Neural crest cell (in vitro differentiated cells): ENCODE measurements around the gene PCDH1. TPM values are rescaled to one million over a fixed set of nuclear protein-coding genes. Genes with fewer than 3 reads are reported as not detected.

Source experiments
- DNase-seq: peaks from one replicate; pipeline ENCODE4 v3.0.0; 2021; ENCODE audit warnings: low read depth, mixed read lengths, low spot score
- H3K27ac Mint-ChIP-seq: one replicate; pipeline ENCODE4 v1.8.0; 2021; ENCODE audit warnings: mild to moderate bottlenecking, mixed read lengths; ENCODE audit not compliant: unreplicated experiment
- H3K27me3 Mint-ChIP-seq: 2 replicates; pipeline ENCODE4 v1.8.0; 2021; ENCODE audit warnings: low read depth, mild to moderate bottlenecking, mixed read lengths
- H3K36me3 Mint-ChIP-seq: 2 replicates; pipeline ENCODE4 v1.8.0; 2021; ENCODE audit warnings: low read depth, mild to moderate bottlenecking, mixed read lengths
- H3K4me1 Mint-ChIP-seq: 2 replicates; pipeline ENCODE4 v1.8.0; 2021; ENCODE audit warnings: mixed read lengths
- H3K4me3 Mint-ChIP-seq: one replicate; pipeline ENCODE4 v1.8.0; 2021; ENCODE audit warnings: mild to moderate bottlenecking, mixed read lengths
- H3K9me3 Mint-ChIP-seq: 2 replicates; pipeline ENCODE4 v1.8.0; 2021; ENCODE audit warnings: mixed read lengths
- total RNA-seq: library from RNA; stranded (reverse); gene quantifications from 2 replicates; pipeline ENCODE4 v1.2.1, GENCODE V29; 2021
- TF ChIP-seq, protein P1 (sequence below): fragments of 200-600 bp; sonication (generic); conservative IDR thresholded peaks from 2 replicates; pipeline ENCODE4 v1.5.0; 2021; ENCODE audit warnings: antibody characterized with exemption, mild to moderate bottlenecking

PCDH1 gene
- total RNA-seq, 1 donor from 2014 or later: 17.3 TPM

DNA sequence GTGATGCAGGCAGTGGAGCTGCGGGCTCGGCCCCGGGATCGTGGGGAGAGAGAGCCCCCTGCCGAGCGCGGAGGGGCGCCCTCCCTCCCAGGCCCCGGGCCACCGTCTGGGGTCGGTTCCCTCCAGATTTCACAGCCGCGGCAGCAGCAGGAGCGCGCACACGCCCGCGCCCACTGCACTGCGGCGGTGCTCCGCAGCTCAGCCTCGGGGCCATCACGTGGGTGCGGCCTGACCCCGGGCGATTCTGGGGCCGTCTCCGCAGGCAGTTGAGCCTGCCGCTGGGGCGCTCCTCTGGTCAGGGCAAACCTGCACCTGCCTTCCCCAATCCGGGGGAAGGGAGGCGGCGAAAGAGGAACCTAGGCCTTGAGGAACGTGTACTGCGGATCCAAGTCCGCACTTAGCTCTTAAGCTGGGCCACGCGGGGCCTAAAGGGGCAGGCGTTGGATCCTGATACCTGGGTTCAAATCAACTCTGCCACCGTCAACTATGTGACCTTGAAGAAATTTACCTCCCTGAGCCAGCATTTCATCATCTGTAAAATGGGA lies 36.1 kb upstream of the PCDH1 start:
- TF ChIP-seq, protein P1, sequence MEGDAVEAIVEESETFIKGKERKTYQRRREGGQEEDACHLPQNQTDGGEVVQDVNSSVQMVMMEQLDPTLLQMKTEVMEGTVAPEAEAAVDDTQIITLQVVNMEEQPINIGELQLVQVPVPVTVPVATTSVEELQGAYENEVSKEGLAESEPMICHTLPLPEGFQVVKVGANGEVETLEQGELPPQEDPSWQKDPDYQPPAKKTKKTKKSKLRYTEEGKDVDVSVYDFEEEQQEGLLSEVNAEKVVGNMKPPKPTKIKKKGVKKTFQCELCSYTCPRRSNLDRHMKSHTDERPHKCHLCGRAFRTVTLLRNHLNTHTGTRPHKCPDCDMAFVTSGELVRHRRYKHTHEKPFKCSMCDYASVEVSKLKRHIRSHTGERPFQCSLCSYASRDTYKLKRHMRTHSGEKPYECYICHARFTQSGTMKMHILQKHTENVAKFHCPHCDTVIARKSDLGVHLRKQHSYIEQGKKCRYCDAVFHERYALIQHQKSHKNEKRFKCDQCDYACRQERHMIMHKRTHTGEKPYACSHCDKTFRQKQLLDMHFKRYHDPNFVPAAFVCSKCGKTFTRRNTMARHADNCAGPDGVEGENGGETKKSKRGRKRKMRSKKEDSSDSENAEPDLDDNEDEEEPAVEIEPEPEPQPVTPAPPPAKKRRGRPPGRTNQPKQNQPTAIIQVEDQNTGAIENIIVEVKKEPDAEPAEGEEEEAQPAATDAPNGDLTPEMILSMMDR: peak; percentile 55
- H3K4me3 Mint-ChIP-seq: peak overlapping the region; percentile 12
- H3K36me3 Mint-ChIP-seq: no peaks in the 10 kb centered on the region
- H3K4me1 Mint-ChIP-seq: peaks cover 16% of the 10 kb centered on the region
- H3K27me3 Mint-ChIP-seq: peaks cover 18% of the 10 kb centered on the region
- peak; percentile 59 for DNase-seq
- H3K9me3 Mint-ChIP-seq: no peaks in the 10 kb centered on the region
- H3K27ac Mint-ChIP-seq: no peak overlapping the region

DNA sequence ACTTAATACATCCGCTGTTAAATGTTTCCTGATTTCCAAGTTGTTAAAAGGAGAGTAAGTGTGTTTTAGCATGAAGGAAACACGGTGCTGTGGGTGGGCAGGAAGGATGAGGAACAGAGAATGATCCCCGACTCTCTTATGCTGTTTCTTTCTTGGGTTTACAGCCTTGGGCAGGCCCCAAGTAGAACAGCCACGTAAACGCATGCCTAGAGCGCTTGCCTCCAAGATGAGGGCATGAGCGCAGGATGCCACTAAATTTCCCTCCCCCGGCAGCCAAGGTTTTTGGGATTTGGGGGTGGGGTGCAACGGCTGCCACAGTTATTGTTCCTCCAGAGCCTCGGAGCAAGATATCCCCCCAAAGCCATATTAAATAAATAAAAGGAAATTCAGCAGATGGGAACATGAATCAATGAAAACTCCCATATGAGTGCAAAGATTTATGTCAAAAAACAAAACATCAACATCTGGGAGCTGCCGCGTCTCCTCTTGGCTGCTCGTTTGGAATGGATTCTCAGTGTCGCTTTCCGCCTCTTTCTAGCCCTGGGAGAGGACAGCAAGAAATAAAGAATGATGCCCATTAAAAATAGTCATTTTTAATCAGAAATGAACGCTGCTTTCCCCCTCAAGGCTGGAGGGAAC lies 35.5 kb upstream of the PCDH1 start:
- TF ChIP-seq, protein P1: no peak
- peaks cover 18% of the 10 kb centered on the region for H3K27me3 Mint-ChIP-seq
- DNase-seq: no peak
- no peaks in the 10 kb centered on the region for H3K9me3 Mint-ChIP-seq
- no peaks in the 10 kb centered on the region for H3K36me3 Mint-ChIP-seq
- peaks cover 16% of the 10 kb centered on the region for H3K4me1 Mint-ChIP-seq
- H3K27ac Mint-ChIP-seq: no peak overlapping the region
- peak overlapping the region; percentile 12 for H3K4me3 Mint-ChIP-seq

DNA sequence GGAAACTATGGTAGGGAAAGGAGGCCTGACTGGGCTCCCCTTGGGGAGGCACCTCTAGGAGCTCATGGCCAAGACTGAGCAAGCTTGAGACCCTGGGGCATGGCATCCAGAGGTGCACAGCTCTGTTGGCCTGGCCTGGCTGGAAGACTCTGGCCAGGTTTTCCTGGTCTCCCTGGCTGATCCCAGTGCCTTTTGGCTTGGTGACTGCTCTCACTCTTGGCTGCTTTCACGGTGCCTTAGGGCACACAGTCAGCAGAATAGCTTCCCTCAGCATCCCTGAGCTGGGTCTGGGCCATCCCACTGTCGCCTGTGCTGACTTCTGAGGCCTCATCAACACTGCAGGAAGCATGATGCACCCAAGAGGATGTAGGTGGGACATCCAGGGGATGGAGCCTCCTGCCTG lies 32.1 kb upstream of the PCDH1 start:
- Mint-ChIP-seq H3K4me1 (peaks cover 16% of the 10 kb centered on the region), H3K36me3 (no peaks in the 10 kb centered on the region), H3K27me3 (peaks cover 7% of the 10 kb centered on the region), H3K27ac (no peak overlapping the region), H3K9me3 (no peaks in the 10 kb centered on the region), H3K4me3 (no peak overlapping the region)
- TF ChIP-seq, protein P1: no peak
- no peak for DNase-seq

DNA sequence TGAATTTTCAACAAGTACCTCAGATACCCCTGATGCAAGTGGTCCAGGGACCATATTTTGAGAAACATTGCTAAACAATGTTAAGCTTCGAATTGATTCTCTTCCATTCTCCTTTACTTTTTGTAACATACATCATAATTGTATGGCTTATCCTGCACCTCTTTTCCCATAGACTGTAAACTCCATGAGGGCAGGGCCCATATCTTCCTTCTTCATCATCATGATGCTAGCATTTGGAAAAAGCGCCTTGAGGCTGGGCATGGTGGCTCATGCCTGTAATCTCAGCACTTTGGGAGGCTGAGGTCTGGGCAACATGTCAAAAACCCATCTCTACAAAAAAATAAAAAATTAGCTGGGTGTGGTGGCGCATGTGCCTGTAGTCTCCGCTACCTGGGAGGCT lies 31.0 kb upstream of the PCDH1 start:
- H3K4me1 Mint-ChIP-seq: peaks cover 11% of the 10 kb centered on the region
- no peak overlapping the region for H3K27ac Mint-ChIP-seq
- no peak overlapping the region for H3K4me3 Mint-ChIP-seq

DNA sequence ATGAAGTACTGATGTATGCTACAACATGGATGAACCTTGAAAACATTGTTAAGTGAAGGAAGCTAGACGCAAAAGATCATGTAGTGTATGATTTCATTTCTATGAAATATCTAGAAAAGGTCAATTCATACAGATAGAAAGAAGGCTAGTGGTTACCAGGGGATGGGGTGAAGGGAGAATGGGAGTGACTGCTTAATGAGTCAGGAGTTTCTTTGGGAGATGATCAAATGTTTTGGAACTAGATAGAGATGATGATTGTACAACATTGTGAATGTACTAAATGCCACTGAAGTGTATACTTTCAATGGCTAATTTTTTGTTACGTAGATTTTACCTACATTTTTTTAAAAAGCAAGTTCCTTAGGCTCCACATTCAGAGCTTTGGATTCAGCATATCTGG lies 30.6 kb upstream of the PCDH1 start:
- no peak for DNase-seq
- TF ChIP-seq, protein P1: no peak
- peaks cover 7% of the 10 kb centered on the region for H3K4me1 Mint-ChIP-seq
- H3K27ac Mint-ChIP-seq: no peak overlapping the region
- no peaks in the 10 kb centered on the region for H3K36me3 Mint-ChIP-seq
- H3K27me3 Mint-ChIP-seq: peaks cover 7% of the 10 kb centered on the region
- no peaks in the 10 kb centered on the region for H3K9me3 Mint-ChIP-seq
- H3K4me3 Mint-ChIP-seq: no peak overlapping the region

More for the DNA sequence above, 31.0 kb upstream of the PCDH1 start:
- H3K27me3 Mint-ChIP-seq: peaks cover 7% of the 10 kb centered on the region
- DNase-seq: no peak
- H3K36me3 Mint-ChIP-seq: no peaks in the 10 kb centered on the region
- H3K9me3 Mint-ChIP-seq: no peaks in the 10 kb centered on the region
- TF ChIP-seq, protein P1: no peak
